WI38 (cell line): ENCODE measurements around the gene ZNF132.

Experiments used
- H3K4me3 ChIP-seq: 2 replicates; pipeline ENCODE4 v1.5.1; 2011; ENCODE audit warnings: low read depth, mild to moderate bottlenecking, control low read depth, low read length
- TF ChIP-seq, protein P1 (sequence below): IDR thresholded peaks from 2 replicates; pipeline ENCODE4 v1.5.1; 2012; ENCODE audit warnings: low read depth, mild to moderate bottlenecking, control low read depth, low read length

The ZNF132 gene

DNA sequence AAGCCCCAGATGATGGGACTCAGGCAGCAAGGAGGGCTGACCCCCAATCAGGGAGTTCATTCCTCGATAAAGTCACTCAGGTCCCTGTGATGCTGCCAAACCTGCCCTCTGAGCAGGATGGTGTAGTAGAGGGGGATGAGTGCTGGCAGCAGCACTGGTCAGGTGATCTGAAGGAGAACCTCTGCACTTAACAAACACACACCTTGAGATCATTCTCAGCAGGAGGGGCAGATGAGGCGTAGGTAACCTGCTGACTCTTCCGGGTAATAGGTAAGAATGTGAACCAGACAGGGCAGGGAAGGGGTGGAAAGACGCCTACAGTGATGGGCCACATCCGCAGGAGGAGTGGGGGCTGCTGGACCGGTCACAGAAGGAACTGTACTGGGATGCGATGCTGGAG lies 39.4 kb upstream of the ZNF132 start:
- H3K4me3 ChIP-seq = no peak overlapping the region
- TF ChIP-seq, protein P1, sequence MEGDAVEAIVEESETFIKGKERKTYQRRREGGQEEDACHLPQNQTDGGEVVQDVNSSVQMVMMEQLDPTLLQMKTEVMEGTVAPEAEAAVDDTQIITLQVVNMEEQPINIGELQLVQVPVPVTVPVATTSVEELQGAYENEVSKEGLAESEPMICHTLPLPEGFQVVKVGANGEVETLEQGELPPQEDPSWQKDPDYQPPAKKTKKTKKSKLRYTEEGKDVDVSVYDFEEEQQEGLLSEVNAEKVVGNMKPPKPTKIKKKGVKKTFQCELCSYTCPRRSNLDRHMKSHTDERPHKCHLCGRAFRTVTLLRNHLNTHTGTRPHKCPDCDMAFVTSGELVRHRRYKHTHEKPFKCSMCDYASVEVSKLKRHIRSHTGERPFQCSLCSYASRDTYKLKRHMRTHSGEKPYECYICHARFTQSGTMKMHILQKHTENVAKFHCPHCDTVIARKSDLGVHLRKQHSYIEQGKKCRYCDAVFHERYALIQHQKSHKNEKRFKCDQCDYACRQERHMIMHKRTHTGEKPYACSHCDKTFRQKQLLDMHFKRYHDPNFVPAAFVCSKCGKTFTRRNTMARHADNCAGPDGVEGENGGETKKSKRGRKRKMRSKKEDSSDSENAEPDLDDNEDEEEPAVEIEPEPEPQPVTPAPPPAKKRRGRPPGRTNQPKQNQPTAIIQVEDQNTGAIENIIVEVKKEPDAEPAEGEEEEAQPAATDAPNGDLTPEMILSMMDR = no peak

DNA sequence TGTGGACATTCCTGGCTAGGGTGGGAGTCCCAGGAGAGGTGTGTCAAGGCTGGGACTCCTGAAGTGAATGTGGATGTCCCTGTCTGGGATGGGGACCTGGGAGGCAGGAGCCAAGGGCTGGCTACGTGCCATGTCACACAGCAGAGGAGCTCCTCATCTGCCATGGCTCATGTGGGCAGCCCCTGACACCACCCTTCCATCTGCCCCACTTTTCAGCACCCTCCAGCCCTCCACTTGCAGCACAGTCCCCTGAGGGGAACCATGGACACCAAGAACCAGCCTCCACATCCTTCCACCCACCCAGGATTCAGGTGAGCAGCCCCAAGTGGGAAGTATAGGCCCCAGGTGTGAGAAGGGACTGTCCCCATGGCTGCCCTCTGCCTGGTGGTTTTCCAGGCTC lies 37.9 kb upstream of the ZNF132 start:
- H3K4me3 ChIP-seq = no peak overlapping the region

DNA sequence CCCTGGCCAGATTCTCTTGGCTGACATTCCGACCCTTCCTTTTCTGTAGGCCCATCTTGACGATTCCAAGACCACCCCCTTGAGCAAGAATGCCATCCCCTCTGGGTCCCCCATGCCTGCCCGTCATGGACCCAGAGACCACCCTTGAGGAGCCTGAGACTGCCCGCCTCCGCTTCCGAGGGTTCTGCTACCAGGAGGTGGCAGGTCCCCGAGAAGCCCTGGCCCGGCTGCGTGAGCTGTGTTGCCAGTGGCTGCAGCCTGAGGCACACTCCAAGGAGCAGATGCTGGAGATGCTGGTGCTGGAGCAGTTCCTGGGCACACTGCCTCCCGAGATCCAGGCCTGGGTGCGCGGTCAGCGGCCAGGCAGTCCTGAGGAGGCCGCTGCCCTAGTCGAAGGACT lies 37.2 kb upstream of the ZNF132 start:
- H3K4me3 ChIP-seq = peak overlapping the region; percentile 66
- TF ChIP-seq, protein P1 = no peak

More for the DNA sequence above, 37.9 kb upstream of the ZNF132 start:
- TF ChIP-seq, protein P1 = no peak

DNA sequence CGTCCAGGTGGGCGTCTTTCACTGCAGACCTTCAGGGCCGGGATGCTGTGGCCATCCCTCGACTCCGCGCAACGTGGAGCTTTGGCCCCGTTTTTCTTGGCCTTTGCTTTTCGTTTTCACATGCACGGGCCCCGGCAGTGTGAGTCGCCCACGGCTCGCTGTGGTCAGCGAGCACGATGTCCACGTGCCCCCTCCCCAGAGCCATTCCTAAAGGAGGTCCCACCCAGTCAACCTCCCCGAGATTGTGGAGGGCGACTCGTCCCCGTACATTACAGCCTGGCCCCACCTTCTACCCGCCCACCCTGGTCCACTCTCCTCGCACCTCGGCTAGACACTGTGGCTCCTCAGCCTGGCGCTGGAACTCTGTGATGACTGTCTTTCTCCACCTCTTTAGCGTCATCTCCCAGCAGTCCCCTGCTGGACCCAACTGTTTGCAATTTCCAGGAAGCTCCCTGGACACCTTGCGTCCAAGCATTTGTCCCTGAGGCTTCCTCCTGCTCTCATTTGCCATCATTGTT lies 36.6 kb upstream of the ZNF132 start:
- TF ChIP-seq, protein P1 = no peak
- H3K4me3 ChIP-seq = peak overlapping the region; percentile 66

DNA sequence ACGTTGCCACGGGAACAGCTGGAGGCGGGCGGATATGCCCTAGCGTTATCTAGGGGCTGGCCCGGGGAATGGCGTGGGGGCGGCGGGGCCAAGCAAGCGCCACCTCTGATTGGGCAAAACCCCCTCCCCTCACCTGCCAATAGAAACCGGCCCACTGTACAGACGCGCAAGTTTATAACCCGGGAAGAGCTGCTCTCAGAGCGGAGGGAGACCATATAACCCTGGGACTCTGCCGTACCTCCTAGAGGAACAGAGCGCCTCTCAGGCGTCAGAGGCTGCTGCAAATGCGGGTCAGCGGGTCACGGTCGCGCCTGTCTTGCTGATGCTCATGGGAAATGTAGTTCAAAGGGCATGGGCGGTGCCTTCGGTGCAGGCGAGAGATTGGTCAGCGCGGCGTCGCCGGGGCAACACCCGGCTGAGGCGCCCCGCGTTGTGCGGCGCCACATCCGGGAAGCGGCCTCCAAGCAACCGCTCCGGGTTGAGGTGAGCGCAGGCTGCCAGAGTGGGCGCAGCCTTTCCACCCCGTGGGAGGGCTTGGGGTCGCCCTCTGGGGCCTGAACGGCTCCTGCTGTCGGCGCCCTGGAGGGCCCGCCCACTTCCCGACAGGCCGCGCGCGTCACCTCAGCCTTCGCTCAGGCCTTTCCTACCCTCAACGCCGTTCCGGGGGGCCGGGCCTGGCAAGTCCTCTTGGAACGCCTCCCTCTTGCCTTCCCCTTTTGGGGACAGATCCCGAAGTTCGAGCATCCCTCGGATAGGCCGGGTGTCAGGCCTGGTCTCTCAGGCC lies 36.0 kb upstream of the ZNF132 start, which contains the start of gene ZNF446:
TSS of gene ZNF446 (plus strand) at position 639 of the 784 bp plus-strand sequence. CDS start 867 bp downstream, outside the sequence.
- H3K4me3 ChIP-seq = peak within 1 kb of the TSS; percentile 66
- TF ChIP-seq, protein P1 = no peak

DNA sequence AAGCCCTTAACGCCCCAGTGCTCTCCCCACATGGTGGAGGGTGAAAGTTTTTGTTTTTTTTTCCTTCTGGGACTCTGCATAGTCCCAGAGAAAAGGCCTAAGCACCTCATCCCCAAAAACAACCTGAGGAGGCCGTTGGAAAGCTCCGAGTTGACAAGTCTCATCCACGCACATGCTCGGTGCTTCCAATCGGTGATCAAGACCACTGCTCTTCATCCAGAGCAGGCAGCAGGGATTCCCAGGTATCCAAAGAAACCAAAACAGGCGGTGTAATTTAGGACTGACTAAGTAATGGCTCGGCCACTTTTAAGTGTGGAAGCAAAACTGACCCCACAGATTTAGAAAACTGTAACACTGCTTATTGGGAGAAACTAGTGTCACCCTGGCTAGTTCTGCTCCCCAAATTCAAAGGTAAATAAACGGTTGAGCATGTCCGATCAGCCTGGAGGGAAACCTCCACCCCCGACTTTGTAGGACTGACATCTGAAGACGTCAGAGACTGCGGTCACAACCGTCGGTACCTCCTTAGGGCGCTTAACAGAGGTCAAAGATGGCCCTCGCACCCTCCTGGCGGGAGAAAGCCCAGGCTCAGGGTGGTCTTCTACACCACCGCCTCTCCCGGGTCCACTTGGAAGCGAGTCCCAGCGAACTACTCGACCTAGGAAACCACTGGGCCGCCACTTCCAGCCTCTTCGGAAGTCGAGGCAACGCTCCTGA lies 35.2 kb upstream of the ZNF132 start:
- TF ChIP-seq, protein P1 = no peak
- peak overlapping the region; percentile 66 for H3K4me3 ChIP-seq
